OCI-LY1 (cell line): Measurements from ENCODE around the gene GBA2.

Experiments used
- EZH2 ChIP-seq: fragments of 200-600 bp; sonication (generic), shearing (Covaris generic); IDR thresholded peaks from 2 replicates; pipeline ENCODE4 v1.8.0; 2017; ENCODE audit warnings: borderline replicate concordance, mixed run types, mild to moderate bottlenecking, antibody characterized with exemption, low read length, moderate library complexity, mixed read lengths
- TF ChIP-seq, protein P1 (sequence below): fragments of 200-600 bp; sonication (generic), shearing (Covaris generic); IDR thresholded peaks from 2 replicates; pipeline ENCODE4 v1.5.1; 2017; ENCODE audit warnings: mild to moderate bottlenecking, antibody characterized with exemption, low read length, moderate library complexity, mixed read lengths

DNA sequence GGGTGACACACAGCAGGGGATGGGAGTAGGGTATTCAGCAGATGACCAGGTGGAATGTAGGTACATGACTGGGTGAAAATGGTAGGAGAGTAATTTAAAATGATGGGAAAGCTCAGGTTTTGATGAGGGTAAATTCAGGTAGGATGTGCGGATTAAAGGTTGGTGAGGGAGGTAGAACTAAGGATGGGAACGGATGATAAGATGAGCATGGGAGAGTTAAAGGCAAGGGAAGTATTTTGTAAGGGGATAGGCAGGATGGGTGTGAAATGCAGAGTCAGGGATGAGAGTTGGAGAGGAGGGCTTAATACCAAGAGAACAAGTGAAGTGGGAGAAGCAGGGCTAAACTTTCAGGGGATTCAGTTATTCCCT lies 18.6 kb downstream of the GBA2 start:
- TF ChIP-seq, protein P1, sequence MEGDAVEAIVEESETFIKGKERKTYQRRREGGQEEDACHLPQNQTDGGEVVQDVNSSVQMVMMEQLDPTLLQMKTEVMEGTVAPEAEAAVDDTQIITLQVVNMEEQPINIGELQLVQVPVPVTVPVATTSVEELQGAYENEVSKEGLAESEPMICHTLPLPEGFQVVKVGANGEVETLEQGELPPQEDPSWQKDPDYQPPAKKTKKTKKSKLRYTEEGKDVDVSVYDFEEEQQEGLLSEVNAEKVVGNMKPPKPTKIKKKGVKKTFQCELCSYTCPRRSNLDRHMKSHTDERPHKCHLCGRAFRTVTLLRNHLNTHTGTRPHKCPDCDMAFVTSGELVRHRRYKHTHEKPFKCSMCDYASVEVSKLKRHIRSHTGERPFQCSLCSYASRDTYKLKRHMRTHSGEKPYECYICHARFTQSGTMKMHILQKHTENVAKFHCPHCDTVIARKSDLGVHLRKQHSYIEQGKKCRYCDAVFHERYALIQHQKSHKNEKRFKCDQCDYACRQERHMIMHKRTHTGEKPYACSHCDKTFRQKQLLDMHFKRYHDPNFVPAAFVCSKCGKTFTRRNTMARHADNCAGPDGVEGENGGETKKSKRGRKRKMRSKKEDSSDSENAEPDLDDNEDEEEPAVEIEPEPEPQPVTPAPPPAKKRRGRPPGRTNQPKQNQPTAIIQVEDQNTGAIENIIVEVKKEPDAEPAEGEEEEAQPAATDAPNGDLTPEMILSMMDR = no peak
- TF ChIP-seq EZH2 = no peak
